Measurements from ENCODE around the gene ACSL1. TPM values are rescaled to one million over a fixed set of nuclear protein-coding genes. Genes with fewer than 3 reads are reported as not detected.

The ACSL1 gene
- total RNA-seq, 1 experiment from 2014 or later: 3.5 TPM

GRCh38 chr4:184731056-184731455, 94.7 kb downstream of the ACSL1 start:
- peak overlapping the region in 1 of 2 experiments; percentile 32; a peak in 2 of 5 replicates for H3K4me3 Mint-ChIP-seq
- Histone ChIP-seq H2BK5ac (ENCODE audit: insufficient read length, low read length) (no peak overlapping the region), H3K9ac (ENCODE audit: extremely low read depth, insufficient read length, low read length) (no peak overlapping the region), H4K8ac (replicated peaks; ENCODE audit: insufficient read length, low read depth, low read length) (no peak overlapping the region), H2AFZ (ENCODE audit: low read length) (no peak overlapping the region), H2BK120ac (ENCODE audit: low read depth, low read length, poor library complexity, severe bottlenecking) (no peak overlapping the region), H4K91ac (ENCODE audit: insufficient read length, low read depth, low read length) (no peak overlapping the region), H3K9me3 (ENCODE audit: control insufficient read depth, low read depth, low read length) (no peaks in the 10 kb centered on the region), H2BK20ac (ENCODE audit: low read depth, low read length, poor library complexity, severe bottlenecking) (no peak overlapping the region), H3K14ac (ENCODE audit: insufficient read depth, low read length) (no peak overlapping the region), H3K4ac (ENCODE audit: low read depth, low read length) (no peak overlapping the region), H3K56ac (ENCODE audit: insufficient read length, low read depth, low read length) (no peak overlapping the region), H3K4me1 (ENCODE audit: insufficient read depth, low read length) (no peaks in the 10 kb centered on the region; the same call in 1 of the 2 replicates), H3K4me2 (ENCODE audit: insufficient read depth, insufficient read length, low read length) (no peak overlapping the region), H2BK12ac (ENCODE audit: insufficient read length, low read depth, low read length) (no peak overlapping the region), H3K18ac (ENCODE audit: insufficient read length, low read depth, low read length) (no peak overlapping the region), H3K79me2 (ENCODE audit: insufficient read depth, low read length) (peaks cover 17% of the 10 kb centered on the region; the same call in 1 of the 2 replicates), H2AK5ac (ENCODE audit: insufficient read length, low read length) (no peak overlapping the region), H4K5ac (ENCODE audit: insufficient read length, low read depth, low read length) (no peak overlapping the region), H3K27ac (ENCODE audit: insufficient read length, low read depth, low read length) (no peak overlapping the region), H4K20me1 (ENCODE audit: control insufficient read depth, insufficient read depth, insufficient read length) (no peaks in the 10 kb centered on the region), H3T11ph (ENCODE audit: low read length) (no peak overlapping the region), H3K23me2 (ENCODE audit: insufficient read length, low read depth, low read length, poor library complexity, severe bottlenecking) (peaks cover 4% of the 10 kb centered on the region), H3K79me1 (ENCODE audit: insufficient read depth, low read depth, low read length, poor library complexity, severe bottlenecking) (peaks cover 6% of the 10 kb centered on the region), H2BK15ac (ENCODE audit: low read depth, low read length) (no peak overlapping the region), H3K27me3 (ENCODE audit: insufficient read depth, low read length) (no peaks in the 10 kb centered on the region), H3K23ac (ENCODE audit: insufficient read length, low read depth, low read length) (no peak overlapping the region)
- no peaks in the 10 kb centered on the region for H3K27me3 Mint-ChIP-seq (ENCODE audit: low read depth)
- H3K4me1 Mint-ChIP-seq: peaks cover 29 to 36% of the 10 kb centered on the region in 2 experiments
- DNase-seq: no peak
- no CpG with 5 or more reads among the region's 6 CpGs for WGBS (ENCODE audit: extremely low coverage, insufficient read length, low lambda C conversion rate)
- H3K27ac Mint-ChIP-seq: no peak overlapping the region; a peak in 1 of 7 replicates
- TF ChIP-seq, protein P1, sequence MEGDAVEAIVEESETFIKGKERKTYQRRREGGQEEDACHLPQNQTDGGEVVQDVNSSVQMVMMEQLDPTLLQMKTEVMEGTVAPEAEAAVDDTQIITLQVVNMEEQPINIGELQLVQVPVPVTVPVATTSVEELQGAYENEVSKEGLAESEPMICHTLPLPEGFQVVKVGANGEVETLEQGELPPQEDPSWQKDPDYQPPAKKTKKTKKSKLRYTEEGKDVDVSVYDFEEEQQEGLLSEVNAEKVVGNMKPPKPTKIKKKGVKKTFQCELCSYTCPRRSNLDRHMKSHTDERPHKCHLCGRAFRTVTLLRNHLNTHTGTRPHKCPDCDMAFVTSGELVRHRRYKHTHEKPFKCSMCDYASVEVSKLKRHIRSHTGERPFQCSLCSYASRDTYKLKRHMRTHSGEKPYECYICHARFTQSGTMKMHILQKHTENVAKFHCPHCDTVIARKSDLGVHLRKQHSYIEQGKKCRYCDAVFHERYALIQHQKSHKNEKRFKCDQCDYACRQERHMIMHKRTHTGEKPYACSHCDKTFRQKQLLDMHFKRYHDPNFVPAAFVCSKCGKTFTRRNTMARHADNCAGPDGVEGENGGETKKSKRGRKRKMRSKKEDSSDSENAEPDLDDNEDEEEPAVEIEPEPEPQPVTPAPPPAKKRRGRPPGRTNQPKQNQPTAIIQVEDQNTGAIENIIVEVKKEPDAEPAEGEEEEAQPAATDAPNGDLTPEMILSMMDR (conservative IDR thresholded peaks at IDR 0.05): no peak
- H3K36me3 Mint-ChIP-seq (ENCODE audit: insufficient read depth in 1 of 3, low read depth in 3 of 3): peaks cover 33 to 65% (median 61%) of the 10 kb centered on the region in 3 experiments
- no peaks in the 10 kb centered on the region for H3K9me3 Mint-ChIP-seq
